ENCODE data around the gene LRRFIP2.

DNA sequence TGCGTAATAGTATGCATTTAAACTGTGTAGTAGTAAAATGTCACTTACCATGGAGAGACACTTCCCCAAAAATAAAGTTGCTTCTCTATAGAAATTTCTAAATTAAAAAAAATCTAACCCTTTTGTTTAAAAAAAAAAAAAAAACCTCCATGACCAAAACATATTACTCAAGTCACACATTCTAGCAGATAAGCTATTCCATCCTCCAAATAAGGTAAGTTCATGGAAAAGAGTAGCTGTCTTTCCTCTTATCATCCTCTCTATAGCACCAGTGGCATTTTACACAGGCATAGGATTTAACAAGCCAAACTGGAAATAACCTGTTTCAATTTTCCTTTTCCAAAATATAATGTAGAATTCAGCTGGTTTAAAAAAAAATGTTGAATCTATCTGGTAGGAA lies 57.4 kb downstream of the LRRFIP2 start:
- TF ChIP-seq, protein P1, sequence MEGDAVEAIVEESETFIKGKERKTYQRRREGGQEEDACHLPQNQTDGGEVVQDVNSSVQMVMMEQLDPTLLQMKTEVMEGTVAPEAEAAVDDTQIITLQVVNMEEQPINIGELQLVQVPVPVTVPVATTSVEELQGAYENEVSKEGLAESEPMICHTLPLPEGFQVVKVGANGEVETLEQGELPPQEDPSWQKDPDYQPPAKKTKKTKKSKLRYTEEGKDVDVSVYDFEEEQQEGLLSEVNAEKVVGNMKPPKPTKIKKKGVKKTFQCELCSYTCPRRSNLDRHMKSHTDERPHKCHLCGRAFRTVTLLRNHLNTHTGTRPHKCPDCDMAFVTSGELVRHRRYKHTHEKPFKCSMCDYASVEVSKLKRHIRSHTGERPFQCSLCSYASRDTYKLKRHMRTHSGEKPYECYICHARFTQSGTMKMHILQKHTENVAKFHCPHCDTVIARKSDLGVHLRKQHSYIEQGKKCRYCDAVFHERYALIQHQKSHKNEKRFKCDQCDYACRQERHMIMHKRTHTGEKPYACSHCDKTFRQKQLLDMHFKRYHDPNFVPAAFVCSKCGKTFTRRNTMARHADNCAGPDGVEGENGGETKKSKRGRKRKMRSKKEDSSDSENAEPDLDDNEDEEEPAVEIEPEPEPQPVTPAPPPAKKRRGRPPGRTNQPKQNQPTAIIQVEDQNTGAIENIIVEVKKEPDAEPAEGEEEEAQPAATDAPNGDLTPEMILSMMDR (conservative IDR thresholded peaks at IDR 0.05; ENCODE audit: low read length) = no peak
- no peak for TF ChIP-seq EZH2phosphoT487 (IDR thresholded peaks at IDR 0.05; ENCODE audit: borderline replicate concordance)

All from Loucy (cell line).